ENCODE results near the gene CTRL.

Gene CTRL

GRCh38 chr16:67963662-67964321 is 32.1 kb upstream of the CTRL start:
- DNase-seq (ENCODE audit: insufficient read length, low spot score) = no peak
- FAIRE-seq = no peak

GRCh38 chr16:67963292-67963661 is 31.6 kb upstream of the CTRL start:
- FAIRE-seq (no peak), DNase-seq (ENCODE audit: insufficient read length, low spot score) (no peak)

- DNase-seq (ENCODE audit: insufficient read length, low spot score) (no peak), FAIRE-seq (no peak)
Observed at GRCh38 chr16:67962135-67962534, 30.5 kb upstream of the CTRL start.

GRCh38 chr16:67961551-67961957 is 29.9 kb upstream of the CTRL start:
- DNase-seq (ENCODE audit: insufficient read length, low spot score) (no peak), FAIRE-seq (no peak)

GRCh38 chr16:67959536-67960329 is 28.1 kb upstream of the CTRL start:
- no peak for DNase-seq (ENCODE audit: insufficient read length, low spot score)
- FAIRE-seq = no peak

GRCh38 chr16:67957622-67958021 is 26.0 kb upstream of the CTRL start:
- no peak for FAIRE-seq

GRCh38 chr16:67954421-67955196 is 22.9 kb upstream of the CTRL start:
- FAIRE-seq = no peak

More at GRCh38 chr16:67957622-67958021, 26.0 kb upstream of the CTRL start:
- DNase-seq (ENCODE audit: insufficient read length, low spot score) = no peak

GRCh38 chr16:67953641-67954375 is 22.1 kb upstream of the CTRL start:
- FAIRE-seq = no peak

More at GRCh38 chr16:67954421-67955196, 22.9 kb upstream of the CTRL start:
- DNase-seq (ENCODE audit: insufficient read length, low spot score) = no peak

GRCh38 chr16:67951485-67951884 is 19.8 kb upstream of the CTRL start:
- DNase-seq (ENCODE audit: insufficient read length, low spot score) (no peak), FAIRE-seq (no peak)

More at GRCh38 chr16:67953641-67954375, 22.1 kb upstream of the CTRL start:
- no peak for DNase-seq (ENCODE audit: insufficient read length, low spot score)

- FAIRE-seq = no peak
Observed at GRCh38 chr16:67950335-67950843, 18.7 kb upstream of the CTRL start.

GRCh38 chr16:67949645-67950044 is 18.0 kb upstream of the CTRL start:
- no peak for FAIRE-seq
- DNase-seq (ENCODE audit: insufficient read length, low spot score) = no peak

More at GRCh38 chr16:67950335-67950843, 18.7 kb upstream of the CTRL start:
- no peak for DNase-seq (ENCODE audit: insufficient read length, low spot score)

GRCh38 chr16:67948015-67948414 is 16.4 kb upstream of the CTRL start:
- FAIRE-seq (no peak), DNase-seq (ENCODE audit: insufficient read length, low spot score) (no peak)

GRCh38 chr16:67946966-67947558 is 15.4 kb upstream of the CTRL start:
- no peak for FAIRE-seq
- DNase-seq (ENCODE audit: insufficient read length, low spot score) = no peak

GRCh38 chr16:67946128-67946569 is 14.5 kb upstream of the CTRL start:
- DNase-seq (ENCODE audit: insufficient read length, low spot score) (no peak), FAIRE-seq (no peak)

GRCh38 chr16:67945392-67945933 is 13.8 kb upstream of the CTRL start:
- FAIRE-seq = no peak

GRCh38 chr16:67944690-67945391 is 13.2 kb upstream of the CTRL start:
- FAIRE-seq (no peak), DNase-seq (ENCODE audit: insufficient read length, low spot score) (no peak)

More at GRCh38 chr16:67945392-67945933, 13.8 kb upstream of the CTRL start:
- no peak for DNase-seq (ENCODE audit: insufficient read length, low spot score)

GRCh38 chr16:67943619-67944504 is 12.2 kb upstream of the CTRL start, which contains the start of gene LCAT:
TSS of gene LCAT (minus strand) at chr16:67944120. CDS start at chr16:67944101, 19 bp downstream.
- DNase-seq (ENCODE audit: insufficient read length, low spot score) (no peak), FAIRE-seq (no peak)

GRCh38 chr16:67943256-67943618 is 11.6 kb upstream of the CTRL start:
- no peak for DNase-seq (ENCODE audit: insufficient read length, low spot score)
- FAIRE-seq = no peak

Data from GM19239 (cell line).